ENCODE results near the gene MRGPRF.

Gene MRGPRF

GRCh38 chr11:69050592-69051380 is 37.7 kb upstream of the MRGPRF start:
- no peak for DNase-seq (ENCODE audit: low spot score)

GRCh38 chr11:69049490-69049867 is 36.4 kb upstream of the MRGPRF start:
- DNase-seq (ENCODE audit: low spot score) = peak; percentile 28

GRCh38 chr11:69048694-69049489 is 35.8 kb upstream of the MRGPRF start, which contains the start of gene TPCN2:
Gene TPCN2 (plus strand): TSS chr11:69048932. CDS start chr11:69048998, 66 bp downstream.
- DNase-seq (ENCODE audit: low spot score) = peak; percentile 95

- DNase-seq (ENCODE audit: low spot score) = no peak
Observed at GRCh38 chr11:69048031-69048693, 35.1 kb upstream of the MRGPRF start.

- DNase-seq (ENCODE audit: low spot score) = peak; percentile 29
Observed at GRCh38 chr11:69044111-69045013, 31.3 kb upstream of the MRGPRF start.

GRCh38 chr11:69041516-69041915 is 28.5 kb upstream of the MRGPRF start:
- no peak for DNase-seq (ENCODE audit: low spot score)

GRCh38 chr11:69040581-69041260 is 27.7 kb upstream of the MRGPRF start:
- DNase-seq (ENCODE audit: low spot score) = no peak

- DNase-seq (ENCODE audit: low spot score) = no peak
Observed at GRCh38 chr11:69040051-69040450, 27.0 kb upstream of the MRGPRF start.

- DNase-seq (ENCODE audit: low spot score) = no peak
Observed at GRCh38 chr11:69039501-69039900, 26.5 kb upstream of the MRGPRF start.

- no peak for DNase-seq (ENCODE audit: low spot score)
Observed at GRCh38 chr11:69037544-69037943, 24.5 kb upstream of the MRGPRF start.

GRCh38 chr11:69037074-69037473 is 24.0 kb upstream of the MRGPRF start:
- no peak for DNase-seq (ENCODE audit: low spot score)

- no peak for DNase-seq (ENCODE audit: low spot score)
Observed at GRCh38 chr11:69035946-69036340, 22.9 kb upstream of the MRGPRF start.

GRCh38 chr11:69035150-69035945 is 22.3 kb upstream of the MRGPRF start:
- DNase-seq (ENCODE audit: low spot score) = no peak

GRCh38 chr11:69034123-69034867 is 21.2 kb upstream of the MRGPRF start:
- no peak for DNase-seq (ENCODE audit: low spot score)

- no peak for DNase-seq (ENCODE audit: low spot score)
Observed at GRCh38 chr11:69033431-69033830, 20.4 kb upstream of the MRGPRF start.

- no peak for DNase-seq (ENCODE audit: low spot score)
Observed at GRCh38 chr11:69032833-69033232, 19.8 kb upstream of the MRGPRF start.

GRCh38 chr11:69030301-69030700 is 17.3 kb upstream of the MRGPRF start:
- no peak for DNase-seq (ENCODE audit: low spot score)

GRCh38 chr11:69027704-69028372 is 14.8 kb upstream of the MRGPRF start:
- DNase-seq (ENCODE audit: low spot score) = no peak

GRCh38 chr11:69024509-69024908 is 11.5 kb upstream of the MRGPRF start:
- no peak for DNase-seq (ENCODE audit: low spot score)
